Measurements from ENCODE around the gene PLEKHJ1.
"Not testable (repeated sequence)": the region's sequence is repeated elsewhere in the genome, so short reads cannot be mapped to it uniquely, and the experiment has no call there.

Gene PLEKHJ1, protein sequence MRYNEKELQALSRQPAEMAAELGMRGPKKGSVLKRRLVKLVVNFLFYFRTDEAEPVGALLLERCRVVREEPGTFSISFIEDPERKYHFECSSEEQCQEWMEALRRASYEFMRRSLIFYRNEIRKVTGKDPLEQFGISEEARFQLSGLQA
- 47.8 to 58.9 reads per million in 2 donors for total RNA-seq

DNA sequence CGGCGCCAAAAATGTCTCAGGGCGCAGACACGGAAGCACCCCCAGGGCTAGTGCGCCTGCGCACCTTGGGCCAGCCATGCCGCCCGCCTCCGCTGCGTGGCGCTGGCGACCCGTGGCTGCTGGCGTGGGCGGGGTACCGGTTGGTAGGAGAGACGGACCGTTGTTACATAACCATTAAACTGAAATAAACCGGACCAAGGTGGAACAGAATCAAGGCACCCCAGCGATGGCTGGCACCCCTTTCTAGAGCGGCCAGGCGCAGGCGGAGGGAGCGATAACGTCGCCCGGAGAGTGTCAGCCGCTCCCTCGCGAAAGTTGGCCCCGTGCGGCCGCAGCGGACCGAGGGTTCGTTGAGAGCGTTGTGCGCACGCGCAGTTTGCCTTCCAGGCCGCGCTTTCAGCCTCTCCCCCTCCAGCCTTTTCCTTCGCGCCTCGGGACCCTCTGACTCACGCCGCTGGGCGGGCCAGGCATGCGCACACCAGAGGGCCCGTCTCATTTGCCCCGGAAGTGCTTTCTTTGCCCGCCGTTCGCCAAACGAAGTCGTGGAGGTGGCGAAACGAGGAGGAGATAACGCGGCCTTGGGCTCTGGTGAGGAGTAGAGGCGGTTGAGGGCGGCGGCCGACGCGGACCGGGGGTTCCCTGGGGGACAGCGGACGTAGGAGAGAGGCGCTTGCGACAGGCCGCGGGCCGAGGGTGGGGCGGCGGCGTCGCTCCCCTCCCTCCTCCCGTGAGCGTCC is at the start of gene PLEKHJ1, which contains the start of gene SF3A2:
PLEKHJ1 (minus strand) TSS at position 16 of the 737 bp plus-strand sequence. CDS start 81 bp downstream, outside the sequence.
SF3A2 (plus strand) TSS at position 511 of the 737 bp plus-strand sequence. CDS start 6,595 bp downstream, outside the sequence.
- peak; percentile 96 for DNase-seq

DNA sequence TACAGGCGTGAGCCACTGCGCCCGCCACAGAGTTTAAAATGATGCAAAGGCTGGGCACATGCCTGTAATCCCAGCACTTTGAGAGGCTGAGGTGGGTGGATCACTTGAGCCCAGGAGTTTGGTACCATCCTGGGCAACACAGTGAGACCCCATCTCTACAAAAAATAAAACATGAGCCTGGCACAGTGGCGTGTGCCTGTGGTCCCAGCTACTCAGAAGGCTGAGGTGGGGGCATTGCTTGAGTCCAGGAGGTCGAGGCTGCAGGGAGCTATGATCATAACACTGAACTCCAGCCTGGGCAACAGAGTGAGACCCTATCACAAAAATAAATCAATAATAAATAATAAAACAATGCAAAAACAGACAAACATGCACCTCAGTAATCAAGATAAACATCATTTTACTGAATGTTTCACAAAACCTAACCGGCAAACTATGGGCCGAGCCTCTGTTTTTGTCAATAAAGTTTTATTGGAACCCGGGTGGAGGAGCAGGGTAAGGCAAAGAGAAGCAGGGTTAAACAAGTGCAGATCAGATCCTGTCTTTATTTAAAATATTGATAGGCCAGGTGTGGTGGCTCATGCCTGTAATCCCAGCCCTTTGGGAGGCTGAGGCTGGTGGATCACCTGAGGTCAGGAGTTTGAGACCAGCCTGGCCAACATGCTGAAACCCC is 47.8 kb upstream of the PLEKHJ1 start:
- no peak for DNase-seq

DNA sequence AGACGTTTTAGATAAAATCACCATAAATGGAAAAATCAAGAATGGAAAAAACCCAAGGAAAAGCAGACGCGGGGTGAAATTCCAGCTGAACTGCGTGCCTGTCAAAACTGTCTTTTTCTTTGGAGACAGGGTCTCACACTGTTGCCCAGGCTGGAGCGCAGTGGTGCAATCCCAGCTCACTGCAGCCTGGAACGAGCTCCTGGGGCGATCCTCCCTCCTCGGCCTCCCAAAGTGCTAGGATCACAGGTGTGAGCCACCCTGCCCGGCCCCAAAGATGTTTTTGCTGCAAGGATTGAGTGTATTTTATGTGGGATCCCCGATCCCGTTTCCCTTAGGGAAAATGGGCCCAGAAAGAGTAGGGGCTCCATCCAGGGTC is 46.7 kb upstream of the PLEKHJ1 start:
- DNase-seq: no peak

DNA sequence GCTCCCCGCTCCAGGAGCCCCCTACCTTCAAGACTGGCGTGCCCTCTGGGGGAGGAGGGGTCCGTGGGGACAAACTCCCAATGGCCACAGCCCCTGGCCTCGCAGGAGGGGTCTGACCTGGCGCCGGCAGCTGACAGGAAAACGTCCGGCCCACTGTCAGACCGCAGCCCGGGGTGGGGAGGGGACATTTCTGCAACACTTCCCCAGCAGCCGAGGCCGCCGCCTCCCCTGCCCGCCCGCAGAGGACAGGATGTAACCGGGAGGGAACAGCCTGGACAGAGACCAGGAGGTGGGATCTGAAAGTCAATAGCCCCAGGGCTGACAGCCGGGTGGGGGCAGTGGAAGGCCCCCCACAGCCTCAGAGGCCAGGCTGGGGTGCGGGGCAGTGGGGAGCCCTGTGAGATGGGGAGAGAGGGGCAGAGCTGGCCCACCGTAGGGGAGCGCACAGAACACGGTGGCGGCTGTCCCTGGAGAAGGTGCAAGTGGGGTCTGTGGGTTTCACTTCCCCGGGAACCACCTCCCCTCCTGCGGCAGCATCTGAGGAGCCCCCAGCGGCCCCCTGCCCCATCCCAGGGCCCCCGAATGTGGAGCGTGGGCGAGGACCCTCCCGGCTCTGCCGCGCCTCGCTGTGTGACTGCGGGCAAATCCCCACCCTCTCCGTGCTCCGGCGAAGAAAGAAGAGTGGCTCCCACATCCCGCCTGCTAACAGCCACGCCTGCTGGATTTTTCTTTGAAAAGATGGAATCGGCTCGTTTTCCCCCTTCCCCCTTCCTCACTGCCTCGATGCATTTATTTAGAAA is 46.1 kb upstream of the PLEKHJ1 start, which contains the start of gene PEAK3:
PEAK3 (minus strand) TSS at position 114 of the 800 bp plus-strand sequence. CDS start 1,244 bp downstream, outside the sequence.
- DNase-seq: no peak

DNA sequence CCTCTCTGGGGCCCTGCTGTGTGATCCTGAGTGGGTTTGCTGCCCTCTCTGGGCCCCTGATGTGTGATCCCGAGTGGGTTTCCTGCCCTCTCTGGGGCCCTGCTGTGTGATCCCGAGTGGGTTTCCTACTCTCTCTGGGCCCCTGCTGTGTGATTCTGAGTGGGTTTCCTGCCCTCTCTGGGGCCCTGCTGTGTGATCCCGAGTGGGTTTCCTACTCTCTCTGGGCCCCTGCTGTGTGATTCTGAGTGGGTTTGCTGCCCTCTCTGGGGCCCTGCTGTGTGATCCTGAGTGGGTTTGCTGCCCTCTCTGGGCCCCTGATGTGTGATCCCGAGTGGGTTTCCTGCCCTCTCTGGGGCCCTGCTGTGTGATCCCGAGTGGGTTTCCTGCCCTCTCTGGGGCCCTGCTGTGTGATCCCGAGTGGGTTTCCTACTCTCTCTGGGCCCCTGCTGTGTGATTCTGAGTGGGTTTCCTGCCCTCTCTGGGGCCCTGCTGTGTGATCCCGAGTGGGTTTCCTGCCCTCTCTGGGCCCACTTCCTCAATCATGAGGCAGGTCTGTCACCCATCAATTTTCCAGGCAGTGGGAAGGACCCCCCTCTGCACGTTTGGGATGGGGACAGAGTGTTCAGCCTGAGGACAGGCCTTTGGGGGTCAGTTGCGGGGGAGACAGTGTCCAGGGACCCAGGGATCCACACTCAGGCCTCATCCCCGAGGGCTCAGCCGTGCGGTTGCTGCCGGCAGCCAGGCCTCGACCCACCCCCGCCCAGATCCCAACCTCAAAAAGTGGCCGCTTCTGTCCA is 45.3 kb upstream of the PLEKHJ1 start:
- DNase-seq: not testable (repeated sequence)

DNA sequence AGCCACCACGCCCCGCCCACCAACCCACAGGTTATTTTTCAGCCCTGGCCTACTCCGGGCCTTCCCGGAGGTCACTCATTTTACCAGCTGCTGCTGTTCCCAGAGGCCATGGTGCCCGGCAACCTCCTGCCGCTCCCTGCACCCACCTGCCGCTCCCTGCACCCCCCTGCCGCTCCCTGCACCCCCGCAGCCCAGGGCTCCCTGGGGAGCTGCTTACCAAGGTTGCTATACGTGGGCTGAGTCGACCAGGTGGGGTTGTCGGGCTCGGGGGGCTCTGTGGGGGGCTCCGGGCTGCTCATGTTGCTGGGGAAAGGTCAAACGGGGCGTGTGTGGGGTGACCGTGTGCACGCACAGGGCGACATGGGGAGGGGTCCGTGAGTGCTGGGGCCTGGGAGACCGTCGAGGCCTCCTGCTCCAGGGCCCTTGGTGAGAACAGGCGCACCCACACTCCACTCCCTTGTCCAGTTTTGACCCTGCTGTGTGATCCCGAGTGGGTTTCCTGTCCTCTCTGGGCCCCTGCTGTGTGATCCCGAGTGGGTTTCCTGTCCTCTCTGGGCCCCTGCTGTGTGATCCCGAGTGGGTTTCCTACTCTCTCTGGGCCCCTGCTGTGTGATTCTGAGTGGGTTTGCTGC is 44.6 kb upstream of the PLEKHJ1 start:
- no peak for DNase-seq

DNA sequence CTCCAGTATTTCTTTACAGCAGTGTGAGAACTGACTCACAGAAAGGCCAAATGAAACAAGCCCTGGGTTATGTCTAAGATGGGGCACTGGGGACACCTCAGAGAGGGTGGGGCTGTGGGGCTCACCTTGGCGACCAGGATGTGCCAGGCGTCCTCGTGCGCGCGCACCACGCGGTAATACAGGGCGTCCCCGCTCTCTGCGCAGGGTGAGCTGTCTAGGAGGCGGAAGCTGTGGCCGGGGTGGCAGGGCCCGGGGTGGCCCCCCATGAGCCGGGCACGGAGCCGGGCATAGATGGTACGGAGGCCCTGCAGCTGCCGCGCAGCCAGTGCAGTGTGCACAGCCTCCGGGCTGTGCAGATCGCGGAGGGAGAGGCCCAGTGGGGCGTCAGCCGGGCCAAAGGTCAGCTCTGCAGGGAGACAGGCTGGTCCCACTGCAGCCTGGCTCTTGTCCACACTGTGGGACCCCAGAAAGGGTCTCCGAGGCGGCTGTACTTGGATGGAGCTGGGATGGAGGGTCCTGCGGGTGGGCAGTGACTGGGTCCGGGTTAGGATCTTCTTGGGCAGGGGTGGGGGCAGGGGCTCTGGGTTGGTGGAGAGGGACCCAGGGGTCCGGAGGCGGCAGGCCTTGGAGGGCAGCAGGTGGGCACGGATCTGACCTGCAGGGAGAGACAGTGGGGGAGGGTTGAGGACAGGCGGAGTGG is 42.5 kb upstream of the PLEKHJ1 start:
- DNase-seq: no peak

DNA sequence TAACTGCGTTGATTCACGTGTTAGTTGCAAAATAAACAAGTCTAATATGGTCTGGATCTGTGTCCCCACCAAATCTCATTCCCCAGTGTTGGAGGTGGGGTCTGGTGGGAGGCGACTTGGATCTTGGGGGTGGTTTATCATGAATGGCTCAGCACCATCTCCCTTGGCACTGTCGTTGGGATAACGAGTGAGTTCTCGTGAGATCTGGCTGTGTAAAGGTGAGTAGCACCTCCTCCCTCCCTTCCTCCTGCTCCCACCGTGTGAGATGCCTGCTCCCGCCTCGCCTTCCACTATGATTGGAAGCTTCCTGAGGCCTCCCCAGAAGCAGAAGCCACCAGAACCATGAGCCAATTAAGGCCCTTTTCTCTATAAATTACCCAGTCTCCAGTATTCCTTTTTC is 41.0 kb upstream of the PLEKHJ1 start:
- DNase-seq: no peak

DNA sequence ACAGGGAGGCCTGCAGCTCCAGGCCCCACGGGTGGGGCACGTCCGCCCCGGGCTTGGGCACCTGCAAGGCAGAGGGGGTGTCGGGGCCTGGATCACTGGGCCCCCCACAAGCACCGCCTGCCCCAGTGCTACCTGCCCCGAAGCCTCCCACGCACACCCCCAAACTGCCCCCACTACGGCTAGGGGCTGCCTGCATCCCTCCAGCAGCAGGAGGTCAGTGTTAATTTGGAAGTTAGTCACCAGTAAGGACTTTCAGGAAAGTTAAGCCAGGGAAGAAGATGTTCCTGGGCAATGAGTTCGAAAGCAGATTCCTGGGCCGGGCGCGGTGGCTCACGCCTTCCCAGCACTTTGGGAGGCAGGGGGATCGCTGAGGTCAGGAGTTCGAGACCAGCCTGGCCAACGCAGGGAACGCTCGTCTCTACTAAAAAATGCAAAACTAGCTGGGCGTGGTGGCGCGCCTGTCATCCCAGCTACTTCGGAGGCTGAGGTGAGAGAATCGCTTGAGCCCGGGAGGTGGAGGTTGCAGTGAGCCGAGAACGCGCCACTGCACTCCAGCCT is 40.4 kb upstream of the PLEKHJ1 start:
- no peak for DNase-seq

DNA sequence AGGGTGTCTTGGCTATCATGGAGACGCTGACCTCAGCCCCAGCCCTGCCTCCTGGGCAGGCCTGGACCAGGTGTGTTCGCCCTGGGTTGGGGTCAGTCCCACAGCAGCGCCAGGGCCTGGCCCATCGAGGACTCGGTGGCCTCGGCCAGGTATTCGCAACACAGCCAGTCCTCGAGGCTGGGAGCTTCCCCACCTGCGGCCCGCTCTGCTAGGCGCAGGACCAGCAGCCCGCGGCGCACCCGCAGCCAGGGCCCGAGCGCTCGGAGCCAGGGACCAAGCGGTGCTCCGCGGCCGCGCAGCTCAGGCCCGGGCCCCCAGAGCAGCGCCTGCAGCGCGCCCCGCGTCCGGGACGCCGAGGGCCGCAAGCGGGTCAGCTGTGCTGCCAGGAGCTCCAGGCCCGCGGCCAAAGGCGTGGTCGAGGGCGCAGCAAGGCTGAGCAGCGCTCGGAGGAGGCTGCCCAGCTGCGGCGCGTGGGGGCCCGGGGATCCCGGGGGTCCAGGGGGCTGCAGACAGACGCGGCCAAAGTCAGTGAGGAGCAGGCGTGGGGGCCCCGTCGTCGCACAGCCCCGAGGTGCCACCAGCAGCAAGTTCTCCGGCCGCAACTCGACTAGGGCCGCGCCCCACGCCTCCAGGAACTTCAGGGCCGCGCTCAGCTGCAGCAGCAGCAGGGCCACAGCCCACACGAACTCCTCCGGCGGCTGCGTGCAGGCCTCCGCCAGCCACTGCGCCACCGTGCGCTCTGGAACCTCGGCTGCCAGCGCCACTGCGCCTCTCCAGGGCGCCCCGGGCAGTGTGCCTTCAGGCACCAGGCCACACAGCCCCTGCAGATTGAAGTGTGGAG is 39.7 kb upstream of the PLEKHJ1 start:
- DNase-seq: no peak

DNA sequence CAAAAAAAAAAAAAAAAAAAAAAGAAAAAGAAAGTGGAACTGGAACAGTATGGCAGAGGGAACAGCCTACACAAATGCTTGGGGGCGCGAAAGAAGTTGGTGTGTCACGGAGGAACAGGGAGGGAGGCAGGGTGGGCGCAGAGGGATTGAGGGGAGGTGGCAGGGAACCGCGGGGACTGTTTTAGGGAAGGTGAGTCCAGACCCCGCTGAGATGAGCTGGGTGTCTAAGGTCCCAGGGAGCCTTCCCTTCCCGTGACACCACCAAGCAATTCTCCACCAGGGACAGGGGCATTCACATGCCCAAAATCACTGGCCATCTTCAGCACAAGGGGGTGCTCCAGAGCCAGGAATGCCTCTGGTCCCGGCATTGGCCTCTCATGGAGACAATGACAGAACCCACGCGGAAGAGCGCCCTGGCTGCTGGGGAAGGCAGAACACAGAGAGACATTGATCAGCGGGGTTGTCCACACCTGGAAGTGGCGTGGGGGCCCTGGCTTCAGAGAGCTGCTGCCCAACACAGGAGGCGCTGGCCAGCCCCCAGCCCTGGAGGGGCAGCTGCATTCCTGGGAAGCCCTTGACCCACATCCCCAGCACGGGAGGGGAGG is 38.9 kb upstream of the PLEKHJ1 start:
- no peak for DNase-seq

DNA sequence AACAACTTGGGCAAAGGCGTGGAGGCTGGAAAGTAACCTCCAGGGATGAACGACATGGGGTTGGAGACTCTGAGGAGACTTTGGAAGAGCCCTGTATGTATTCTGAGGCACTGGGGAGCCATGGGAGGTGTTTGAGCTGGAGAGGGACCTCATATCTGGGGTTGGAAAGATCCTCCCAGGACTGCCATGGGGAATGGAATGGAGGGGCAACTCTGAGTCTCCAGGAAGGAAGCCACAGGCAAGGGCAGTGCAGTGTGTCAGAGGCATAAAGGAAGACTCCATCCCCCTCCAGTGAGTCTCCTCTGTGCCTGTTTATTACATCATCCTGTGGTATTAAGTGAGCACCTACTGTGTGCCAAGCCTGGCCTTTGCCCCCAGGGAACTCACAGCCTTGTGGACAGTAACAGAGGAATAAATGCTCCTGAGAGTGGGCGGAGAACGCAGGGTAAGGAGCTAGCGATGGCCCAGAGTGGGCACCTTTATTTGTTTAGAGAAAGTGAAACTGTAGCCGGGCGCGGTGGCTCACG is 38.1 kb upstream of the PLEKHJ1 start:
- no peak for DNase-seq

DNA sequence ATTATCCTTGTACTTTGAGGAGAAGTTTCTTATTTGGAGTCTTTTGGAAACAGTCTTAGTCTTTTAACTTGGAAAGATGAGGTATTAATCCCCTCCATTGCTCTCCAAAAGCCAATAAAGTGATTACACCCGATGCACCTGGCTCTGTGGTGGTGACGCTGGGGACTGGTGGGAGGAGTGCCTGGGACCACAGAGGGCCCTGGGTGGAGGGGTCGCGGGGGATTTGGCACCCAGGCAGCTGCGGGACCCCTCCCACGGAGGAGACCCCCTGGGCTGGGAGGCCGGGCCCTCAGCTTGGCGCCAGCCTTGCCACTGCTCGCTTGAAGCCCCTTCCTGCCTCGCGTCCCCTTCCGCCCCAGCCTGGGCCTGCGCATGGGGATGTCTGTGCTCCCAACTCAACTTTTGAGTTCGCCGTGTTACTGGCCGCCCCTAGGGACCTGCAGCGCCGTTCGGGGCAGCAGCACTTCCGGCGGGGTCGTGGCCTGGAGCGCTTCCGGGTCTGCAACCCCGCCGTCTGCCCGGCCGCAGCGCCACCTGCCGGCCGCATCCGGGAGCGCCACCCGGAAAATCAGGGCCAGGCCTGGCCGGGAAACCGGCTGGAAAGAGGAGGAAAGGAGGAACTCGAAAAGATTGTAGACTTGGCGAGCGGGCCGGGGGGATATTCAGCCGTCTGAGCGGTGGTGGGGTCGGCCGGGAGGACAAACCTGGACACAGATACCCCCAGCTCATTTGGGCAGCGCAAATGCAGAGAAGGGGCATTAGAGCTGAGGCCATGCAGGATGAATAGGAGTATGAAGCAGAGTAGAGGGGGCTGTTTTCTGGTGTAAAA is 37.4 kb upstream of the PLEKHJ1 start:
- peak; percentile 76 for DNase-seq

DNA sequence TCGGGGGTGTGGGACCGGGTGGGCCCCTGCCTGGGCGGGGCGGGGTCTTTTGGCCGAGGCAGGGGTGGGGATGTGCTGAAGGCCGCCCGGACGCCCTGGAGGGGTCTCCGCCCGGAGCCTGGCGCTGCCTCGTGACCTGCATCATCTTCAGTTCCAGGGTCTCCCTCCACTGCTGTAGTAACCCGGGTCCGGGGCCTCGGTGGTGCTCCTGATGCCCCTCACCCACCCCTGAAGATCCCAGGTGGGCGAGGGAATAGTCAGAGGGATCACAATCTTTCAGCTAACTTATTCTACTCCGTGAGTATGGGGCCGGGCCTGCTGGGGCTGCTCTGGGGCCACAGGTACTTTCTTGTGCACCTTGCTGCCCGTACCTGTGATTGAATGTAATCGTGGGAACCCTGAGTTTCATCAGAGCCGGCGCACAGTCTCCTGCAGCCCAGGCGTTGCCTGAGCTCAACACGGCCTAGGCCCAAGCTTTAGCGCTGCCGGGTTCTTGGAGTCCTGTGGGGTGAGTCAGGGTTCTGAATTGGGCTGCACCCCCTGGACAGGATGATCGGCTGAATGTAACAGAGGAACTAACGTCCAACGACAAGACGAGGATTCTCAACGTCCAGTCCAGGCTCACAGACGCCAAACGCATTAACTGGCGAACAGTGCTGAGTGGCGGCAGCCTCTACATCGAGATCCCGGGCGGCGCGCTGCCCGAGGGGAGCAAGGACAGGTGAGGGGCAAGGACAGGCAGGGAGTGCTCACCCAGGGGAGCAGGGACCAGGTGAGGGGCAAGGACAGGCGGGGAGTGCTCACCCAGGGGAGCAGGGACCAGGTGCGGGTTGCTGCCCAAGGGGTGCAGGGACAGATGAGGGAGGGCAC is 35.3 kb upstream of the PLEKHJ1 start:
- DNase-seq: no peak

DNA sequence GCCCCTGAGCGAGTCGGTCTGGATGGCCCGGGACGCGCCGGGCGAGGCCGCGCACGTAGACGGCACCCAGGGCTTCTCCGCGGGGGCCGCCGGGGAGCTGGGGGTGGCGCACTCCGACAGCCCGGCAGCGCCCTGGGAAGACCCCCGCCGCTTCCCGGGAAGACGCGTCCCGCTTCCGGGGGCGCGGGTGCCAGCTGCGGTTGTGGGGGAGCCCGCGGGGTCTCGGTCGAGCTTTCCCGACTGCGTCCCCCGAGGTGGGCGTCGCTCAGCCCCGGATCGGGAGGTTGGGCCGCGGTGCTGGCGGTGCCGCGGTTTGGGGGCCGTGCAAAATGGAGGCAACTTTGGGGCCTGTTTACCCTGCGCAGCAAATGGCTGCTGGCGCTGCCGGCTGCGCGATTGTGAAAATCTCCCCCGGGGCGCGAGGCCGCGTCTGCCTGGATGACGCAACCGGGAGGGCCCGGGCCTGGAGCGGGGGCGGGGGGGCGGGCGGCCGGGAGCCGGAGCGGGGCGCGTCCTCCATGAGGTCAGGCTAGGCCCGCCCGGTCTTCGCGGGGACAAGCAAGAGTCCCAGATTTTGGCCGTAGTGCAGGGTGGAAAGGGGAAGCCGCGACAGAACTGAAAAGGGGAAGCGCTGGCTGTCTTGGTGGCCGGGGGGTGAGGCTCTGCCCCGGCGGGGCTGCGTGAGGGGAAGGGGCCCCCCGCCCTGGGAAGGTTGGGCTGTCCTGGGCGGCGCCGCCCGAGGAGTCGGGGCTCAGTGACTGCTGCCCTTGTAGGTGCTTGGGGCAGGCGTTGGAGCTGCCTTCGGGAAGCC is 34.5 kb upstream of the PLEKHJ1 start:
- peak; percentile 65 for DNase-seq

DNA sequence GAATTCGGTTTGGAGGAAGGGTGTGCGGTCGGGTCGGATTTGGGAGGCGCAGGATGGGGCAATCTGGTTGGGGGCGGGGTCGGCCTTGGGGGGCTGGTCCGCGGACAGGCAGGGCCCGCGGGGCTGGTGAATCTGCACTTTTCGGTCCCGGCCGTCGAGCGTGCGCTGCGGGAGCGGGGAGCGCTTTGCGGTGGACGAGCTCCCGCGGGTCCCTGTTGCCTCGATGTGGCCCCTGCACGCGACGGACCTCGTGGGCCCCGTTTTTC is 34.0 kb upstream of the PLEKHJ1 start:
- no peak for DNase-seq

All from activated gamma-delta T cell (primary cell).